Kidney (tissue), 14 donors: Measurements from ENCODE around the gene HIGD1A. TPM values are rescaled to one million over a fixed set of nuclear protein-coding genes. Genes with fewer than 3 reads are reported as not detected.

Experiments
- DNase-seq, 5 donors: peaks; one replicate each; pipeline ENCODE4 v3.0.0-alpha.2; 2013 to 2020
- FAIRE-seq: peaks from 2 replicates; lab custom pipeline; 2012; peaks lifted over from hg19 to GRCh38; lab: Jason Lieb, UNC
- H3K27ac ChIP-seq, 2 donors: one replicate each; pipeline ENCODE4 v1.7.0; 2013; ENCODE audit warnings: low read depth in 2 of 2, low read length in 2 of 2, inconsistent platforms in 1 of 2
- H3K27me3 ChIP-seq: one replicate; pipeline ENCODE4 v1.7.1; 2013; ENCODE audit warnings: low read length, inconsistent platforms; ENCODE audit not compliant: control insufficient read depth, insufficient read depth
- H3K36me3 ChIP-seq, 3 donors: one replicate each; pipeline versions ENCODE4 v1.7.0 to v1.7.1; 2013; ENCODE audit warnings: low read length in 3 of 3, control low read depth in 1 of 3, inconsistent platforms in 1 of 3; ENCODE audit not compliant: insufficient read depth in 3 of 3, control insufficient read depth in 2 of 3
- H3K4me1 ChIP-seq, 3 donors: one replicate each; pipeline versions ENCODE4 v1.7.0 to v1.7.1; 2013; ENCODE audit warnings: low read length in 3 of 3, inconsistent platforms in 1 of 3, low read depth in 1 of 3; ENCODE audit not compliant: control insufficient read depth in 2 of 3, insufficient read depth in 2 of 3
- H3K4me3 ChIP-seq, 3 donors: one replicate each; pipeline versions ENCODE4 v1.7.0 to v1.8.1; 2013; ENCODE audit warnings: low read length in 3 of 3, control low read depth in 1 of 3, inconsistent platforms in 1 of 3
- H3K9ac ChIP-seq, 3 donors: one replicate each; pipeline versions ENCODE4 v1.7.0 to v1.7.1; 2013; ENCODE audit warnings: low read length in 3 of 3, control low read depth in 1 of 3, inconsistent platforms in 1 of 3
- H3K9me3 ChIP-seq, 3 donors: one replicate each; pipeline versions ENCODE4 v1.7.0 to v1.7.1; 2013; ENCODE audit warnings: low read length in 3 of 3, control low read depth in 1 of 3, inconsistent platforms in 1 of 3; ENCODE audit not compliant: control insufficient read depth in 2 of 3, insufficient read depth in 1 of 3
- CTCF ChIP-seq: IDR thresholded peaks from 3 replicates; pipeline ENCODE4 v1.5.1; 2012; ENCODE audit warnings: mild to moderate bottlenecking, moderate library complexity, borderline replicate concordance; ENCODE audit not compliant: insufficient read depth; ENCODE audit errors: extremely low read depth
- intact Hi-C: fragments of 100-400 bp; cut with DNase I; formaldehyde crosslinking; loops from one replicate; pipeline ENCODE4 v1.11.1; 2022
- polyA plus RNA-seq: library from polyadenylated mRNA; stranded (reverse); fragments of 350-450 nt; fragmentation: Illumina TruSeq; extraction: RNeasy Lipid Tissue Mini Kit (QIAGEN cat#74804); gene quantifications from one replicate; pipeline ENCODE4 v1.2.3, GENCODE V29; 2014; ENCODE audit warnings: low read depth, low replicate concordance; ENCODE audit not compliant: insufficient read depth
- total RNA-seq: library from RNA; stranded (reverse); fragmentation: NEBNext Ultra II Directional; extraction: Animal tissue kit (Norgen Biotek cat#: 25700); gene quantifications from one replicate; pipeline ENCODE4 v1.2.1, GENCODE V29; 2021
- donor health status: control.
- donor health status: control.
- donor health status: control.
- donor health status: control.
- donor health status: control.
- donor health status: DM: yes; HTN: yes; CAD: no.
- donor health status: Normal renal cell carcinoma (clear cell type).

Gene HIGD1A
- total and polyA plus RNA-seq, 2 donors from 2014 or later: 207 to 283 TPM

GRCh38 chr3:42822828-42823227, 18.5 kb upstream of the HIGD1A start:
- no peak overlapping the region for H3K9ac ChIP-seq
- H3K9me3 ChIP-seq: no peaks in the 10 kb centered on the region
- H3K4me3 ChIP-seq: no peak overlapping the region
- no peak for TF ChIP-seq CTCF
- FAIRE-seq (no peak), DNase-seq (no peak)
- H3K27me3 ChIP-seq: no peaks in the 10 kb centered on the region
- H3K36me3 ChIP-seq: no peaks in the 10 kb centered on the region
- peaks cover 0 to 2% (median 0%) of the 10 kb centered on the region in 3 donors for H3K4me1 ChIP-seq
- intact Hi-C loops: no loop called here
- no peak overlapping the region for H3K27ac ChIP-seq

DNA sequence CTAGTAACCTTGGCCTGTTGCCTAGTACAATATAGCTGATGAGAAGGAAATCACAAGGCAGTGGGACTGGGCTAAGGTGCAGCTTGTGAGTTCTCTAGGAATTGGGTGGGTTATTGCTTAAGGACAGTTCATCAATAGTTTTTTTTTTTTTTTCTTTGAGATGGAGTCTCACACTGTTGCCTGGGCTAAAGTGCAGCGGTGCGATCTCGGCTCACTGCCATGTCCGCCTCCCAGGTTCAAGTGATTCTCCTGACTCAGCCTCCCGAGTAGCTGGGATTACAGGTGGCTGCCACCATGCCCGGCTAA, 16.4 kb upstream of the HIGD1A start:
- Histone ChIP-seq H3K4me1 (peaks cover 0 to 2% (median 0%) of the 10 kb centered on the region in 3 donors), H3K9me3 (no peaks in the 10 kb centered on the region), H3K27ac (no peak overlapping the region), H3K9ac (no peak overlapping the region), H3K4me3 (no peak overlapping the region), H3K27me3 (no peaks in the 10 kb centered on the region), H3K36me3 (no peaks in the 10 kb centered on the region)
- intact Hi-C loops: no loop called here
- DNase-seq (no peak), FAIRE-seq (no peak)
- TF ChIP-seq CTCF: no peak

- peak in 3 of 5 donors; percentile 29 to 40 (median 39) for DNase-seq
- no peak overlapping the region for H3K27ac ChIP-seq
- no peaks in the 10 kb centered on the region for H3K9me3 ChIP-seq
- FAIRE-seq: no peak
- H3K9ac ChIP-seq: no peak overlapping the region
- H3K4me1 ChIP-seq: peaks cover 0 to 6% (median 0%) of the 10 kb centered on the region in 3 donors
- H3K36me3 ChIP-seq: no peaks in the 10 kb centered on the region
- intact Hi-C loops: no loop called here
- H3K4me3 ChIP-seq: no peak overlapping the region
- no peak for TF ChIP-seq CTCF
- no peaks in the 10 kb centered on the region for H3K27me3 ChIP-seq
Measured at GRCh38 chr3:42819351-42819965, 15.2 kb upstream of the HIGD1A start.

GRCh38 chr3:42815826-42816225, 11.5 kb upstream of the HIGD1A start:
- no peak for TF ChIP-seq CTCF
- Histone ChIP-seq H3K9me3 (no peaks in the 10 kb centered on the region), H3K4me3 (no peak overlapping the region), H3K4me1 (peaks cover 0 to 6% (median 0%) of the 10 kb centered on the region in 3 donors), H3K27ac (peak overlapping the region in 1 of 2 donors; percentile 64), H3K9ac (no peak overlapping the region), H3K36me3 (no peaks in the 10 kb centered on the region), H3K27me3 (no peaks in the 10 kb centered on the region)
- intact Hi-C loops: no loop called here
- peak in 2 of 5 donors; percentile 25 to 27 for DNase-seq
- FAIRE-seq: no peak
